IMR-90 (cell line): ENCODE results near the gene CYGB.

Experiments used
- CEBPB ChIP-seq: IDR thresholded peaks from 2 replicates; pipeline ENCODE4 v1.6.1; 2012; ENCODE audit warnings: low read depth, low read length, improper control_type of control experiment
- CTCF ChIP-seq: conservative IDR thresholded peaks from 2 replicates; pipeline ENCODE4 v1.5.1; 2012; ENCODE audit warnings: mild to moderate bottlenecking, low read depth, low read length, improper control_type of control experiment
- ELK1 ChIP-seq: fragments of 150-350 bp; IDR thresholded peaks from 2 replicates; pipeline ENCODE4 v1.6.1; 2016; ENCODE audit warnings: low read depth, mild to moderate bottlenecking, low read length, moderate library complexity, borderline replicate concordance
- FOS ChIP-seq: fragments of 150-350 bp; IDR thresholded peaks from 2 replicates; pipeline ENCODE4 v1.6.1; 2016; ENCODE audit warnings: low read depth, low read length
- MAZ ChIP-seq: IDR thresholded peaks from 2 replicates; pipeline ENCODE4 v1.6.1; 2012; ENCODE audit warnings: low read depth, mild to moderate bottlenecking, low read length, improper control_type of control experiment, moderate library complexity, borderline replicate concordance
- POLR2A ChIP-seq: IDR thresholded peaks from 2 replicates; pipeline ENCODE4 v1.6.1; 2012; ENCODE audit warnings: mild to moderate bottlenecking, low read depth, low read length
- RAD21 ChIP-seq: IDR thresholded peaks from 2 replicates; pipeline ENCODE4 v1.6.1; 2012; ENCODE audit warnings: low read length, improper control_type of control experiment
- RFX5 ChIP-seq: IDR thresholded peaks from 2 replicates; pipeline ENCODE4 v1.8.0; 2012; ENCODE audit warnings: low read depth, mild to moderate bottlenecking, low read length, moderate library complexity
- USF2 ChIP-seq: fragments of 150-350 bp; IDR thresholded peaks from 2 replicates; pipeline ENCODE4 v1.6.1; 2017; ENCODE audit warnings: mild to moderate bottlenecking, antibody characterized with exemption, low read length, low read depth

GRCh38 chr17:76492989-76493501 lies 44.5 kb downstream of the CYGB start:
- TF ChIP-seq CTCF (no peak), POLR2A (no peak), FOS (peak; percentile 62), CEBPB (peak; percentile 62; the same call in 1 of the 2 replicates), MAZ (peak; percentile 65), USF2 (peak; percentile 38; the same call in 1 of the 2 replicates), RFX5 (no peak), RAD21 (no peak), ELK1 (no peak)
